Activated CD4-positive, alpha-beta T cell treated with anti-CD3 and anti-CD28 coated beads, Interleukin-2, amount 50 U/mL, for 1 hour (primary cell): ENCODE data around the gene MRPS12.
"Not testable (repeated sequence)": the region's sequence is repeated elsewhere in the genome, so short reads cannot be mapped to it uniquely, and the experiment has no call there.

Experiments
- DNase-seq: peaks from one replicate; pipeline ENCODE4 v3.0.0-alpha.2; 2020

Gene MRPS12

GRCh38 chr19:38912600-38913514 is 17.9 kb upstream of the MRPS12 start:
- DNase-seq, result no peak

GRCh38 chr19:38913958-38914357 is 16.8 kb upstream of the MRPS12 start:
- DNase-seq, result no peak

- DNase-seq, result no peak
Measured at GRCh38 chr19:38915329-38916321, 15.1 kb upstream of the MRPS12 start.

- no peak for DNase-seq
Measured at GRCh38 chr19:38917516-38917915, 13.2 kb upstream of the MRPS12 start.

GRCh38 chr19:38917921-38918491 is 12.7 kb upstream of the MRPS12 start:
- no peak for DNase-seq

DNA sequence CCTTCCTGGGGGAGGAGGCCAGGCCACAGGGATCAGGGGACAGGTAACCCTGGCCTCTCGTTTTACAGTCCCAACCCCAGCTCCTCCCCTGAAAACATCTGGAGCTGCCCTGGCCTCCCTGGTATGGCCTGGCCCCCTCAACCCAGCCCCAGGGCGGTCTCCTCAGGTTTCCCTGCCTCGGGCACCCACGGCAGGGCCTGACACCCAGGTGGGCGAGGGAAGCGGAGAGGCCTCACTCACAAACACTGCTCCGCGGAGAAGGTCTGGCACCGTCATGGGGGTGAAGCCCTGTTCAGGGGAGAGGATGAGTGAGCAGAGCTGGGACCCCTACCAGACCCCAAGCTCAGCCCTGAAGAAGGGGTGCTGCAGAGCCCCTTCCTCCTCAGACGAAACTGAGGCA is 12.2 kb upstream of the MRPS12 start:
- DNase-seq, result no peak

DNA sequence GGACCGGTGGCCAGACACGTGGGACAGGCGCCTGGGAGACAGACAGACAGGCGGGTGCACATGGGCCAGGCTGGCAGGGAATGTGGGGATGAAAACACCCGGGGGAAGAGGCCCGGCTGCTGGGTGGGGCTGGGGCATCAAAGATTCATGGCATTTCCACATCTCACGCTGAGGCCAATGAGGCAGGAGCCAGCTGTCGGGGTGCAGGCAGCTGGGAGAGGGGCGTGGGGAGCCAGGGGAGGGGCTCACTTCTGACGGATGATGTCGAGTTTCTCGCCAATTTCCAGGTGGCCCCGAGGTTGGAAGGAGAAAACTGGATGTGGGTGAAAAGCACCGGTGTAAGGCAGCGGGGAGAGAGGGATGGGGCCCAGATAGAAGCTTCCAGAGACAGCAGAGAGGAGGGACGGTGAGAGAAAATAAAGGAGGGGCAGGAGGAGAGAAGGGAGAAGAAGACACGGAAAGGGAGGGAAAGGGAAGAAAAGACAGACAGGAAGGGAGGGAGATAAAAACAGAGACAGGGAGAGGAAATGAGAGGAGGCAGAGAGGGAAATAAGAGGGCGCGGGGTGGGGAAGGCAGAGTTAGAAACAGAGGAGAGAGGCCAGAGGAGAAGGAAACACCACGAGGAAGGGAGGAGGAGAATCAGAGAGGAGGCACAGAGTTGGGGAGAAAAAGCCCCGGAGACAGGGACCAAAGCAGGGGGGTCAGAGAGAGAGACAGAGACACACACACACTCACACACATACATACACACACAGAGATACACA is 10.7 kb upstream of the MRPS12 start:
- no peak for DNase-seq

DNA sequence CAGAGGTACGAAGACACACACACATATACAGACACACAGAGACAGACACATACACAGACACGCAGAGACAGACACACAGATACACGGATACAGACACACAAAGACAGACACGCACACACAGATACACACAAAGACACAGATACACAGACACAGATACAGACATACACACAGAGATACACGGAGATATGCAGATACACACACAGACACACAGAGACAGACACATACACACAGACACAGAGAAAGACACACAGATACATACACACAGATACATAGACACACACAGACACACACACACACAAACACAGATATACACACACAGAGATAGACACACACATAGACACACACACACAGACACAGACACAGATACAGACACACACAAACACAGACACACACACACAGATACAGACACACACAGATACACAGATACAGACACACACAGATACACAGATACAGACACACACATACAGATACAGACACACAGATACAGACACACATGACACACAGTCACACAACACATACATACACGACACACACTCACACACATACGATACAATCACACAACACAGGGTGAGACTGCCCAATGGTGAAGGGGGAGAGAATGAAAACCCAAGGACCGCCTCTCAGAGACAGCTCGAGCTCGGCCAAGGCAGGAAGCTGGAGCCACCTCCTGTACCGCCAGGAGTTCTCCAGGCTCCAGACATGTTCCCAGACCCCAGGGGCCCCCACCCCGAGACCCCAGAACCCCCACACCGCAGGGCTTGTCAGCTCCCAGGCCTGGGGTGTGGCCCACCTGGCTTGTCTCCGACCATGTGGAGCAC is 9.9 kb upstream of the MRPS12 start:
- DNase-seq, result no peak

DNA sequence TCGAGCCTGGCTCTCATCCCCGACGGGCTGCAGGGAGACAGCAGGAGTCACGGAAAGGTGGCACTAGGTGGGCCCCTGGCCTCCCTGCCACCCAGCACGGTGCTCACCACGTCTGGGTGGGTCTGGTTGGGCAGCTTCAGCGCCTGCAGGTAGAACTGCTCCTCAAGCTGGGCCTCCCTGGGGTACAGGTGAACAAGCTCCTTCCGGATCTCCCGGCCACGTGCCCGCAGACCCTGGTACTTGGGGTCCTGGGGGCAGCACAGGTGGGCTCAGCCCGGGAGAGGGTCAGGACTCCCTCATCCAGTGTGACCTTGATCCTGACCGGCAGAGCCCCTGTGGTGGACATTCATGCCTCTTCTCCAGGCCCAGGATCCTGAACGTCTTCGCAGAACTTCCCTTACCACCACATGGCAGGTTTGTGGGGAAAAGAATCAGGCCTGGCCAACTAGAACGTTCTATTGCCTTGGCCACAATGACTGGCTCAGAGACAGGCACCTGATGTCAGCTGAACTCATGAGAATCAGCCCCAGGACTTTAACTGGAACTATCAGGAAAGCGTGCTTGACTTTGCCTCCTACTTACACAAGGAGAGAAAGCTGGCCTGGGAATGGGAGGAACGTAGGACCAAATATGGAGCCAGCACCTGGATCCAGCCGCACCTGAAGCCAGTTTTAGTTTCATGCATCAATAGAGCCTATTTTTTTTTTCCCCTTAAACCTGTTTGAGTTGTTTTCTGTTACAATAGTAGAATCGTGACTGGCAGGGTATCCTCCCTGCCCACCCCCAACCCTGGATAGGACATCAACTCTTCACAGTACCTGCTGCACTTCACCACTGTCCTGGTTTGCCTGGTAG is 9.1 kb upstream of the MRPS12 start:
- DNase-seq, result no peak

GRCh38 chr19:38922482-38922881 is 8.3 kb upstream of the MRPS12 start:
- DNase-seq, result no peak

DNA sequence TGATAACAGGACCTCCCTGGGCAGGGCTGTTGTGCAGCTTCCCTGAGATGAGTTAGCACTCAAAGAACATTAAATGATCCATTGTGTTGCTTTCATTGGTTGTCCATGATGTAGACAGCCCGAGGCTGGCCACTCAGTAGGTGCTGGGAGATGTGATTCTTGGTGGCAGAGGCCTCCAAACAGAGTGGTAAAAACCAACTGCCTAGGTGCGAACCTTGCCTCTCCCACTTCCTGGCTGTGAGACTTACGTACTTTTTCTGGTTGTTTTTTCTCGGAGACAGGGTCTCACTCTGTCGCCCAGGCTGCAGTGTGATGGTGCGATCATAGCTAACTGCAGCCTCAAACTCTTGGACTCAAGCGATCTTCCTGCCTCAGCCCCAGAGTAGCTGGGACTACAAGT is 6.4 kb upstream of the MRPS12 start:
- DNase-seq, result no peak

GRCh38 chr19:38928391-38929001 is 2.2 kb upstream of the MRPS12 start:
- no peak for DNase-seq

DNA sequence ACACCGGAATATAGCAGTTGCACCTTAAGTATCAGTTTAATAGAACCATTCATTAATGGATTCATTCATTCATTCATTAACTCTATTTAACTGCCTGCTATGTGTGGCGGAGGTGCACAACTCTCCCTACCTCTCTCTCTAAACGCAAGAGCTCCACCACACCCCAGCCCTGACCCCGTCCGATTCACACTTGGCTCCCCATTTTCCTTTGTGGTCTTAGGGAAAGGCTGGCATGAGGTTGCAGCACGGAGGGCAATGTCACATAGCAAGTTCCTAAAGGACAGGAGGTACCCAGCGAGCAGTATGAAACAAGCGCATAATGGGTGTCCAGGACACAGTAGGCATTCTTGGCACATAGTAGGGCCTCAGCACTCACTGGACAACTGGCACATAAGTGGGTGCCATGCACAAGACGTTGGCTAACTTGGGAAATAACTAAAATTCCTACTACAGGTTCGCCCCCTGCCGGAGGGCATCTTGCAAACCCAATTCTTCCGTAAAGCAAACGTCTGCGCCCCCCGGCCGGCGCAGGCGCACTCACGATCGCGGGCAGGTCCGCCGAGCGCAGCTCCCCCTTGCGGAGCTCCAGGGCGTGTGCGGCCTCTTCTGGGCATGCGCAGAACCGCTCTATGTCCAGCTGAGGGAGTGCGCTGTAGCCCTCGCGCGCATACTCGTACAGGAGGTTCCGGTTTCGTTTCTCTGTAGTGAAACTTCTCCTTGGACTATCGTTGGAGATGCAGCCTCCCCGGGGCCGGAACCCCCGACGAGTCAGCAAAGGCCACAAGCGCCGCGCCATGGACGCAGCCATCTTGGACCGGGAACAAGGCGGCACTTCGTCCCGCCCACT is 592 bp upstream of the MRPS12 start, which contains the start of gene SARS2:
Gene SARS2, minus strand, starts transcription at position 835 of the 847 bp plus-strand sequence. Its CDS starts 27 bp downstream, at position 808.
- peak; percentile 91 for DNase-seq

- DNase-seq, result no peak
Measured at GRCh38 chr19:38931521-38931793, 713 bp downstream of the MRPS12 start.

- DNase-seq, result peak; percentile 17
Measured at GRCh38 chr19:38932425-38933179, 1.9 kb downstream of the MRPS12 start.

- no peak for DNase-seq
Measured at GRCh38 chr19:38933544-38933943, 2.8 kb downstream of the MRPS12 start.

DNA sequence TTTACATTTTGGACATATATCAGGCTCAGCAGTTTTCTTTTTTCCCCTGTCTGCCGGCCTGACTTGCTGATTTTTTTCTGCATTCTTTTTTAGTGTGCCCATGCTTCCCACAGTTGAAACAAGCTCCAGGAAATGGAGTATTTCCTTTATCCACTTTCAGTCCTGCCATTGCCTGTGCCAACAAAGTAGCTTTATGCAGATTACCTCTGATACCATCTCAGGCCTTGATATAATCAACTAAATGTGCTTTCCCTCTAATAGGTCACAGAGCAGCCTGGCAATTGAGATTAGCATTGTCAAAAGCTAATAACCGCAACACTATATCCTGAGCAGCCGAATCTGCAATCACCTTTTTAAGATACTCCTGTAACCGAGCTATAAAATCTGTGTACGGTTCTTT is 9.2 kb downstream of the MRPS12 start:
- DNase-seq, result no peak

GRCh38 chr19:38941466-38941865 is 10.7 kb downstream of the MRPS12 start:
- not testable (repeated sequence) for DNase-seq
